DOHH2 (cell line): ENCODE data around the gene CNIH2.

Experiments
- CTCF ChIP-seq: fragments of 200-600 bp; sonication (generic); IDR thresholded peaks from one replicate; pipeline ENCODE4 v1.5.1; 2014; ENCODE audit warnings: antibody characterized with exemption, mild to moderate bottlenecking, low read depth, low read length; ENCODE audit not compliant: poor library complexity, severe bottlenecking
- EZH2phosphoT487 ChIP-seq: fragments of 200-600 bp; sonication (generic); IDR thresholded peaks from 2 replicates; pipeline ENCODE4 v1.6.1; 2017; ENCODE audit warnings: borderline replicate concordance, mild to moderate bottlenecking, antibody characterized with exemption, low read length, moderate library complexity, mixed read lengths

DNA sequence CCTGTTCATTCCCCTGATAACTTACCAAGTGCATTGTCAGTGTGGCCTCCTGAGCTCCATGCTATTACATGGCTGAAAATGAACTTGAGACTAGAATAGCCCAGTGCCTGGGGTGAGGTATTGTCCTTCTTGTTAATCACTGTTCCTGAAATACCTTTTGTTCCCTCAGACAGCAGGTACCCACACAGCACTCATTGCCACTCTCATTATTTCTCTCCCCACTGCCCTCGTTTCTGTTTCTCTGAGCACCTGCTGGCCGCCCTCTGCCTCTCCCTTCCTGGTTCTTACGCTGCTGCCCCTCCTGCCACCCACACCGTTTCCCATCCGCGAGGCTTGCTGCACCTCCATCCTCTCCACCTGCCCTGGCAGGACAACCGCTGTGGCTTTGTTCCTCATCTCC lies 46.4 kb upstream of the CNIH2 start:
- TF ChIP-seq CTCF: no peak
- TF ChIP-seq EZH2phosphoT487: no peak
